ENCODE measurements around the gene NUP93. TPM values are rescaled to one million over a fixed set of nuclear protein-coding genes. Genes with fewer than 3 reads are reported as not detected.
A peak's percentile ranks its signal among the peaks of the same experiment; 100 is the strongest.

Gene NUP93
- polyA plus RNA-seq, 1 donor from 2014 or later: 237 TPM

DNA sequence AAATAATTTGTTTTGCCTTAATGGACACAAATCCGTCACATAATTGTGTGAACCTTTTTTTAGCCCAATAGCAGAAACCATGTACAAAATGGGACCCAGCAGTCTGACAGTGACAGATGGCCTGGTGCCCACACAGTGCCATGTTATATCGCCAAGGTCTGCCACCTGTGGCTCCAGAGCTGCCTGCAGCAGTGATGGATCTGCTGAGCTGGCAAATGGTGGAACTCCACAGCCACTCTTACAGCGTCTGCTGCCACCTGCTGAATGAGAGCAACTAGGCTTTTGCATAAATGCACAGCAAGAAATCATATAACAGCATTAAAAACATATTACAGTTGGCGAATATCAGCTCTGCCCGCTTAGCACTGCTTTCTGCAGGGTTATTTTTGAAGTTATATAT is 59.4 kb downstream of the NUP93 start:
- peaks cover 82% of the 10 kb centered on the region for H3K79me2 ChIP-seq (replicated peaks; ENCODE audit: insufficient read depth, low read length)

GRCh38 chr16:56792967-56793366 is 63.0 kb downstream of the NUP93 start:
- Histone ChIP-seq H3K36me3 (ENCODE audit: insufficient read depth, low read length) (no peaks in the 10 kb centered on the region), H3K27me3 (ENCODE audit: insufficient read depth, low read depth, low read length) (no peaks in the 10 kb centered on the region), H3K4me2 (ENCODE audit: low read length) (no peak overlapping the region), H3K4me3 (ENCODE audit: low read length) (no peak overlapping the region), H3K9me2 (ENCODE audit: insufficient read depth, low read length) (no peaks in the 10 kb centered on the region), H4K20me1 (ENCODE audit: insufficient read depth) (peaks cover 4% of the 10 kb centered on the region), H2AFZ (ENCODE audit: low read depth, low read length) (no peak overlapping the region), H3K9ac (ENCODE audit: low read length) (no peak overlapping the region), H3K9me3 (ENCODE audit: low read length) (no peaks in the 10 kb centered on the region), H3K27ac (ENCODE audit: low read length) (no peak overlapping the region), H3F3A (ENCODE audit: insufficient read depth, low read length, poor library complexity, severe bottlenecking) (no peaks in the 10 kb centered on the region), H3K79me2 (replicated peaks; ENCODE audit: insufficient read depth, low read length) (peaks cover 57% of the 10 kb centered on the region)
- TF ChIP-seq POLR2AphosphoS5 (IDR thresholded peaks at IDR 0.05) (no peak), EZH2 (IDR thresholded peaks at IDR 0.05; ENCODE audit: borderline replicate concordance, insufficient read depth, low read length, poor library complexity, severe bottlenecking) (no peak), TAF1 (IDR thresholded peaks at IDR 0.05; ENCODE audit: low read depth) (no peak), SMC3 (conservative IDR thresholded peaks at IDR 0.05; ENCODE audit: poor library complexity) (no peak), MXI1 (conservative IDR thresholded peaks at IDR 0.05; ENCODE audit: poor library complexity, severe bottlenecking) (no peak), RAD21 (conservative IDR thresholded peaks at IDR 0.05) (no peak), EP300 (conservative IDR thresholded peaks at IDR 0.05; ENCODE audit: poor library complexity, severe bottlenecking) (no peak)
- TF ChIP-seq, protein P1, sequence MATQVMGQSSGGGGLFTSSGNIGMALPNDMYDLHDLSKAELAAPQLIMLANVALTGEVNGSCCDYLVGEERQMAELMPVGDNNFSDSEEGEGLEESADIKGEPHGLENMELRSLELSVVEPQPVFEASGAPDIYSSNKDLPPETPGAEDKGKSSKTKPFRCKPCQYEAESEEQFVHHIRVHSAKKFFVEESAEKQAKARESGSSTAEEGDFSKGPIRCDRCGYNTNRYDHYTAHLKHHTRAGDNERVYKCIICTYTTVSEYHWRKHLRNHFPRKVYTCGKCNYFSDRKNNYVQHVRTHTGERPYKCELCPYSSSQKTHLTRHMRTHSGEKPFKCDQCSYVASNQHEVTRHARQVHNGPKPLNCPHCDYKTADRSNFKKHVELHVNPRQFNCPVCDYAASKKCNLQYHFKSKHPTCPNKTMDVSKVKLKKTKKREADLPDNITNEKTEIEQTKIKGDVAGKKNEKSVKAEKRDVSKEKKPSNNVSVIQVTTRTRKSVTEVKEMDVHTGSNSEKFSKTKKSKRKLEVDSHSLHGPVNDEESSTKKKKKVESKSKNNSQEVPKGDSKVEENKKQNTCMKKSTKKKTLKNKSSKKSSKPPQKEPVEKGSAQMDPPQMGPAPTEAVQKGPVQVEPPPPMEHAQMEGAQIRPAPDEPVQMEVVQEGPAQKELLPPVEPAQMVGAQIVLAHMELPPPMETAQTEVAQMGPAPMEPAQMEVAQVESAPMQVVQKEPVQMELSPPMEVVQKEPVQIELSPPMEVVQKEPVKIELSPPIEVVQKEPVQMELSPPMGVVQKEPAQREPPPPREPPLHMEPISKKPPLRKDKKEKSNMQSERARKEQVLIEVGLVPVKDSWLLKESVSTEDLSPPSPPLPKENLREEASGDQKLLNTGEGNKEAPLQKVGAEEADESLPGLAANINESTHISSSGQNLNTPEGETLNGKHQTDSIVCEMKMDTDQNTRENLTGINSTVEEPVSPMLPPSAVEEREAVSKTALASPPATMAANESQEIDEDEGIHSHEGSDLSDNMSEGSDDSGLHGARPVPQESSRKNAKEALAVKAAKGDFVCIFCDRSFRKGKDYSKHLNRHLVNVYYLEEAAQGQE (IDR thresholded peaks at IDR 0.05; ENCODE audit: borderline replicate concordance): no peak
- TF ChIP-seq, protein P2, sequence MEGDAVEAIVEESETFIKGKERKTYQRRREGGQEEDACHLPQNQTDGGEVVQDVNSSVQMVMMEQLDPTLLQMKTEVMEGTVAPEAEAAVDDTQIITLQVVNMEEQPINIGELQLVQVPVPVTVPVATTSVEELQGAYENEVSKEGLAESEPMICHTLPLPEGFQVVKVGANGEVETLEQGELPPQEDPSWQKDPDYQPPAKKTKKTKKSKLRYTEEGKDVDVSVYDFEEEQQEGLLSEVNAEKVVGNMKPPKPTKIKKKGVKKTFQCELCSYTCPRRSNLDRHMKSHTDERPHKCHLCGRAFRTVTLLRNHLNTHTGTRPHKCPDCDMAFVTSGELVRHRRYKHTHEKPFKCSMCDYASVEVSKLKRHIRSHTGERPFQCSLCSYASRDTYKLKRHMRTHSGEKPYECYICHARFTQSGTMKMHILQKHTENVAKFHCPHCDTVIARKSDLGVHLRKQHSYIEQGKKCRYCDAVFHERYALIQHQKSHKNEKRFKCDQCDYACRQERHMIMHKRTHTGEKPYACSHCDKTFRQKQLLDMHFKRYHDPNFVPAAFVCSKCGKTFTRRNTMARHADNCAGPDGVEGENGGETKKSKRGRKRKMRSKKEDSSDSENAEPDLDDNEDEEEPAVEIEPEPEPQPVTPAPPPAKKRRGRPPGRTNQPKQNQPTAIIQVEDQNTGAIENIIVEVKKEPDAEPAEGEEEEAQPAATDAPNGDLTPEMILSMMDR (IDR thresholded peaks at IDR 0.05; ENCODE audit: poor library complexity, severe bottlenecking): no peak

More for the DNA sequence above, 59.4 kb downstream of the NUP93 start:
- H3F3A ChIP-seq (ENCODE audit: insufficient read depth, low read length, poor library complexity, severe bottlenecking): no peaks in the 10 kb centered on the region
- H3K9me2 ChIP-seq (ENCODE audit: insufficient read depth, low read length): no peaks in the 10 kb centered on the region
- no peak overlapping the region for H2AFZ ChIP-seq (ENCODE audit: low read depth, low read length)
- H3K27ac ChIP-seq (ENCODE audit: low read length): no peak overlapping the region
- H3K9ac ChIP-seq (ENCODE audit: low read length): no peak overlapping the region
- no peaks in the 10 kb centered on the region for H3K27me3 ChIP-seq (ENCODE audit: insufficient read depth, low read depth, low read length)
- TF ChIP-seq EZH2 (IDR thresholded peaks at IDR 0.05; ENCODE audit: borderline replicate concordance, insufficient read depth, low read length, poor library complexity, severe bottlenecking) (no peak), TAF1 (IDR thresholded peaks at IDR 0.05; ENCODE audit: low read depth) (no peak), RAD21 (conservative IDR thresholded peaks at IDR 0.05) (peak; percentile 48), EP300 (conservative IDR thresholded peaks at IDR 0.05; ENCODE audit: poor library complexity, severe bottlenecking) (no peak), POLR2AphosphoS5 (IDR thresholded peaks at IDR 0.05) (no peak), MXI1 (conservative IDR thresholded peaks at IDR 0.05; ENCODE audit: poor library complexity, severe bottlenecking) (no peak), SMC3 (conservative IDR thresholded peaks at IDR 0.05; ENCODE audit: poor library complexity) (peak; percentile 29)
- TF ChIP-seq, protein P2 (IDR thresholded peaks at IDR 0.05; ENCODE audit: poor library complexity, severe bottlenecking): peak; percentile 40
- TF ChIP-seq, protein P1 (IDR thresholded peaks at IDR 0.05; ENCODE audit: borderline replicate concordance): no peak
- no peaks in the 10 kb centered on the region for H3K9me3 ChIP-seq (ENCODE audit: low read length)
- no peak overlapping the region for H3K4me2 ChIP-seq (ENCODE audit: low read length)
- peaks cover 4% of the 10 kb centered on the region for H4K20me1 ChIP-seq (ENCODE audit: insufficient read depth)
- H3K4me3 ChIP-seq (ENCODE audit: low read length): no peak overlapping the region
- H3K36me3 ChIP-seq (ENCODE audit: insufficient read depth, low read length): no peaks in the 10 kb centered on the region
